ENCODE results near the gene ENG. TPM values are rescaled to one million over a fixed set of nuclear protein-coding genes. Genes with fewer than 3 reads are reported as not detected.

Gene ENG
- total and polyA plus RNA-seq, 2 of the 8 experiments (the other 6 are each of a cell fraction or from before 2014, with no cell fraction given), result 1.8 to 4.4 TPM

GRCh38 chr9:127884976-127885490 is 30.6 kb upstream of the ENG start (continued):
- TF ChIP-seq CHD7 (IDR thresholded peaks at IDR 0.05; ENCODE audit: insufficient replicate concordance, low read length), result no peak
- no peak for TF ChIP-seq EP300 (IDR thresholded peaks at IDR 0.05; ENCODE audit: borderline replicate concordance in 1 of 2, low read depth in 2 of 2, low read length in 2 of 2)
- no peak for TF ChIP-seq RNF2 (IDR thresholded peaks at IDR 0.05; ENCODE audit: borderline replicate concordance, low read depth, low read length, missing control alignments, poor library complexity, severe bottlenecking)
- TF ChIP-seq SAP30 (IDR thresholded peaks at IDR 0.05; ENCODE audit: insufficient read depth, insufficient replicate concordance, low read length), result no peak
- TF ChIP-seq HDAC6 (IDR thresholded peaks at IDR 0.05; ENCODE audit: low read depth, low read length), result no peak
- no peak for TF ChIP-seq SUZ12 (IDR thresholded peaks at IDR 0.05; ENCODE audit: low read length)
- TF ChIP-seq RAD21 (IDR thresholded peaks at IDR 0.05 in 1 of 2, conservative IDR thresholded peaks at IDR 0.05 in 1 of 2; ENCODE audit: low read depth in 2 of 2, low read length in 2 of 2), result no peak
